Stimulated activated CD8-positive, alpha-beta memory T cell treated with anti-CD3 and anti-CD28 coated beads, Interleukin-2, amount 100 ng/mL, for 1 hour (primary cell): ENCODE measurements around the gene XCR1.
"Not testable (repeated sequence)": the region's sequence is repeated elsewhere in the genome, so short reads cannot be mapped to it uniquely, and the experiment has no call there.

Source experiments
- DNase-seq, 2 donors: peaks; one replicate each; pipeline ENCODE4 v3.0.0-alpha.2; 2020; ENCODE audit warnings: low read depth in 2 of 2

The XCR1 gene

GRCh38 chr3:46038916-46039315 is 11.6 kb upstream of the XCR1 start:
- DNase-seq: no peak

DNA sequence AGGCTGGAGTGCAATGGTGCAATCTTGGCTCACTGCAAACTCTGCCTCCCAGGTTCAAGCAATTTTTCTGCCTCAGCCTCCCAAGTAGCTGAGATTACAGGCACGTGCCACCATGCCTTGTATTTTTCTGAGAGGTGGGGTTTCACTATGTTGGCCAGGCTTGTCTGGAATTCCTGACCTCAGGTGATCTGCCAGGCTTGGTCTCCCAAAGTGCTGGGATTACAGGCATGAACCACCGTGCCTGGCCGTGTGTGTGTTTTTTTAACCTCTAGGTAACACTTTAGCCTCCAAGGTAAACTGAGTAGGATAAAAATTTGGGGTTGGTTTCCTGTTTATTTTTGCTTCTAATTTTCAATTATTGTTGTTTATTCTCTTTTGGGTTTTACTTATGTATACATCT is 10.8 kb upstream of the XCR1 start:
- DNase-seq: not testable (repeated sequence)

DNA sequence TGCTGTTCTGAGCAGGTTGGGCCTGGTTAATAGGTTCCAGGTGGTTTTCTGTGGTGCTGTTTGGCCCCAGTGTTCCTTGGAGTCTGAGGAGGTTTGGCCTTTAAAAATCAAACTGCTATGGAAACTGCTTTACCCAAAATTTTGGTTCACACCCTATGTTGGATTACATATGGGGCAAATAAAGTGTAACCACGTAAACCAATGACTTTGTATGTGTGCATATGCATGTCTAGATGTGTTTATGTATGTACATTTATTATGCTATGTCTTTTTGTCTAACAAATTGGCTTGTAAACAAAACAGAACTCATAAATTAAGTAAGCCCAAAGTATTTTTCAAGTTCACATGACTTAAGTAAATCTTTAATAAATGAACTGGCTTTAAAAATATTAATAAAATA is 8.9 kb upstream of the XCR1 start:
- DNase-seq: no peak

GRCh38 chr3:46031747-46032146 is 4.5 kb upstream of the XCR1 start:
- DNase-seq: no peak

DNA sequence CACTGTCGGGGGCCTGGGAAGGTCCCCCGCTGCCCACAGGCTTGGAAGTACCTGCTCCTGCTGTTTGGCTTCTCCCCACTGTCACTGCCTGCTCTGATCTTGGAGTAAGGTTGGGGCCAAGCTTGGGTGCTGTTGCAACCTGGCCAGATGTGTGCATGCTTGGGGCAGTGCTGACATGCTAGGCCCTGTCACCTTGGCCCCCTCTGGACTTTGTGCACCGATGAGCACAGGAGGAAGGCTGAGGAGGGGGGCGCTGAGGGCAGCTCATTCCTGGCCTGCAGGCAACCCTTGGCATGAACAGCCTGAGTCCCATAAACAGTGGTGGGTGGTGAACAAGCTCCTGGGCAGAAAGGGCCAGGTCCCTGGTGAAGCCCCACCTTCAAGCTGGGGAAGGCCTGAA is 4.0 kb upstream of the XCR1 start:
- DNase-seq: no peak

DNA sequence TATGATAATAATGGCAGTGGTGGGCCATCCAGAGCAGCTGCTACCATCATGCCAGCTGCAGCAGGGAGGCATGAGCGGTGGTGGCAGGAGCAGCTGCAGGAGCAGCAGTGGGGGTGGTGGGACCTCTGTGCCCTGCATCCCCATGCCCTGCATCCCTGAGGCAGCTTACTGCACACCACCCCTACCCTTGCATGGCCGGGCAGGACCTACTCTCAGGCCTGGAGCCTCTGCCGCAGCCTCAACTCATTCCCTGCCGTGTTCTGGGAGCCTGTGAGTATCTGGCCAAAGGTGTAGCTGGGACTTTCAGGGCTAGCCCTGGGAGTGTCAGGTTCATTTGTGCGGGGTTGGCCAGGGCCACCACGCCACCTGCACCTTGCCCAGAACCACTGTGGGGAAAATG is 3.3 kb upstream of the XCR1 start:
- no peak for DNase-seq

DNA sequence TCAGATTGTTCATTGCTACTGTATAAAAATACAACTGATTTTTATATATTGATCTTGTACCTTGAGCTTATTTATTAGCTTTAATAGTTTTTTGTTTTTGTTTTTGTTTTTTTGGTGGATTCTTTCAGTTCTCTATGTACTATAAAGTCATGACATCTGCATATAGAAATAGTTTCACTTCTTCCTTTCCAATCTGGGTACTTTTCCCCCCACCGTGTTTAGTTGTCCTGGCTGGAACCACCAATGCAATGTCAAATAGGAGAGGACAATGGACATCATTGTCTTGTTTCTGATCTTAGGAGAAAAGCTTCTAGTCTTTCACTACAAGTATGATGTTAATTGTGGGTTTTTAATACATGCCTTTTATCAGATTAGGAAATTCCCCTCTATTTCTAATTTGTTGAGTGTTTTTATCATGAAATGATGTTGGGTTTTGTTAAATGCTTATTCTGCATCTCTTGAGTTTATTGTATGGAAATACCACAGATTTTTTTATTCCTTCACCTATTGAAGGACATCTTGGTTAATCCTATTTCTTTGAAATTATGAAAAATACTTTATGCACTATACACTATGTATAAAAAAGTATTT is 2.8 kb upstream of the XCR1 start:
- DNase-seq: no peak

DNA sequence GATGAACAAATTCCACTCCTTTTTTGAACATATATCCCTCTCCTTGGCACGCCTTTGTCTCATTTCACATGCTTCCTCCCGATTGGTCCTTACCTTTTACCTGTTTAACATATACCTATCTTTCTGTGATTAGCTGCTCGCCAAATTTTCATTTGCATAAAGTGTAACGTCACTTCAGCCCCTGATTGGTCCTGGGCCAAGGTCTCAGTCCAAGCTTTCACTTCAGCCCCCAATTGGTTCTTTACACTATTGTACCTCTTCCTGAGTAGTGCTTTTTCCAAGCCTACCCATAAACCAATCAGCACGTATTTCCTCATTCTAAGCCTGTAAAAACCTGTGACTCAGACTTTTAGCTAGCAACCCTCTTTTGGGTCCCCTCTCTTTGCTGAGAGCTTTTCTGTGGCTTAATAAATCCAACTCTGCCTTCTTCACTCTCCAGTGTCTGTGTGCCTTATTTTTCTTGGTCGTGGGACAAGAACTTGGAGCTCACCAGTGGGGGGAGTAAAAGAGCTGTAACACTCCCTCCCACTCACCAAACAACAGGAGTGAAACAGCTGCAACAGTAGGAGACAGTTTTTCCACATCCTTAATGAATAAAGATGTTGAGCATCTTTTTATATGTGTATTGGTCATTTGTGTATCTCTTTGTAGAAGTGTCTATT is 584 bp upstream of the XCR1 start:
- no peak for DNase-seq

DNA sequence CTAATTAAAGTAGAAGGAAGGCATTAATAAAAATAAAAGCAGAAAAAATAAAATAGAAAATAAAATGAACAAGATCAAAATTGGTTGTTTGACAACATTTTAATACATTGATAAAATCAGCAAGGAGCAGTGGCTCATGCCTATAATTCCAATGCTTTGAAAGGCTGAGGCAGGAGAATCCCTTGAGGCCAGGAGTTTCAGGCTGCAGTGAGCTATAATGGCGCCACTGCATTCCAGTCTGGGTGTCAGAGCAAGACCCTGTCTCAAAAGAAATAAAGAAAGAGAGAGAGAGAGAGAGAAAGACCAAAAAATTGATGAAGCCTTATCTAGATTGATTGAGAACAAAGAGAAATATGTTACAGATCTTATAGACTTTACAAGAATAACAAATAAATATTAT is 2.1 kb downstream of the XCR1 start:
- no peak for DNase-seq

DNA sequence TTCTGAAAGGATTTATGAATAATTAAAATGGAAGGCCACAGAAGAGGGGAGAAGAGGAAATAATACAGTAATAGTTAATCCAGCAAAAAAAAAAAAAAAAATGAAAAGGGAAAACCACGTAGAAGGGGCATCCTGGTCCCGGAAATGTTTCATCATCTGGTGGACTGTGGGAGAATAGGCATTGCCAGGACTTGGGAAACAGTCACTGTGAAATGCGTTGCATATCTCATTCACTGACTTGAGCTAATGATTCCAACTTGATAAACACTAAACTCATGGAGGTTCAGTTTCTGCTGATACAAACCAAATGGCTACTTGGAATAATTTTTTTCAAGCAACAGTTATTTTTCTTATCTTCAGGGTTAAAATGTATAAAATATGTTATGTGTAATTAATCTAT is 3.2 kb downstream of the XCR1 start:
- no peak for DNase-seq

GRCh38 chr3:46022909-46023785 is 4.1 kb downstream of the XCR1 start:
- DNase-seq: no peak

DNA sequence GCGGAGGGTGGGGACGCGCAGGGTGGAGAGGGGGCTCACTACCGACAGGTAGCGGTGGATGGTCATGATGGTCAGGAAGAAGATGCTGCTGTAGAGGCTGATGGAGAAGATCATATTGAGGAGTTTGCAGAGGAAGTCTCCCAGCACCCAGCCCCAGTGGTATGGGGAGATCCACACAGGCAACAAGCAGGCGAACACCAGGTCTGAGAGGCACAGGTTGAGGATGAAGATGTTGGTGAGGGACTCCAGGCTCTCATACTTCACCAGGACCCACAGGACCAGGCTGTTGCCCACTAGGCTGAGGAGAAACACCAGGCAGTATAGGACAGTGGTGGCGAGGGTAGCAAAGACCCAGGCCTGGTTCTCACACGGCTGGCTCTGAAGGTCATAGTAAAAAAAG is 5.8 kb downstream of the XCR1 start:
- DNase-seq: no peak

DNA sequence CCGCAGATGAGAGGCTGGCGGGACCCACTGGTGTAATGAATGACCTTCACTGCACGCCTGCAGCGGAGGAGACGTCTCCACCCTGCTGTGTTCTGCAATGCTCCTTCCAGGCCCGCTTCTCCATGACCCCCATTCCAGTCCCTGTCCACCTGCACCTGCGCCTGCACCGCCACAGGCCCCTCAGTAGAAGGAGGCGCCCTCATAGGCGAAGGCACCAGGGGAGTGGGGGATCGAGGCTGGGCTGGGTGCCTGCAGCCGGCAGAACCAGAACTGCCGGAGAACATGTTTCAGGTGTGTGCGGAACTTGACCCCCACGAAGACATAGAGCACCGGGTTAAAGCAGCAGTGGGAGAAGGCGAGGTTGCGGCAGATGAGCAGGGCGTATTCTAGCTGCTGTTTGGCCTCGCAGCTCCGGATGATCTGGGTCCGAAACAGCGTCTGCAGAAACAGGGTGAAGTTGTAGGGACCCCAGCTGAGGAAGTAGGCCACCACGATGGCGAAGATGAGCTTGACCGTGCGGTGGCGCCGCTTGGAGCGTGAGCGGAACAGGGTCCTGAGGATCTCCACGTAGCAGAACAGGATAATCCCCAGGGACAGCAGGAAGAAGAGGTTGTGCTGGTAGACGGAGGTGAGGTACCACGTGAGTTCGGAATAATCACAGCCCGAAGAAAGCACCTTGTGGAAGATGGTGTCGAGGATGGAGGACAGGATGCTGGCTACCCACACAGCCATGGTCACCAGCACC is 6.3 kb downstream of the XCR1 start:
- no peak for DNase-seq

- no peak for DNase-seq
Measured at GRCh38 chr3:46019707-46020106, 7.6 kb downstream of the XCR1 start.

GRCh38 chr3:46017720-46018119 is 9.6 kb downstream of the XCR1 start:
- DNase-seq: no peak

- no peak for DNase-seq
Measured at GRCh38 chr3:46013316-46014094, 13.8 kb downstream of the XCR1 start.

DNA sequence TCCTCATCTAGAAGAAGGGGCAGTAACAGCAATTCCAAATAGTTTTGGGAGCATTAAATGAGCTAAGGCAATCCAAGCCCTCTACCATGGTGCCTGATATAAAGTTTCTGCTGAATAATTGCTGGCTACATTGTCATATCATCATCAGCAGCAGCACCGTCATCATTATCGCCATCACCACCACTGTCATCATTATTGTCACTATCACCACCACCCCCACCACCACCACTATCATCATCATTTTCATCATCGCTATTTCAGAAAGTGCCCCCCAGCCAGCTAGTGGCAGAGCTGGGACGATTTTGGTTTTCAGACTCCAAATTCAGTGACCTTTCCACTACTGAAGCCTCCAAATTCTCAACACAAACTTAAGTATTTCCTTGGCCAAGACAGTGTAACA is 15.0 kb downstream of the XCR1 start:
- DNase-seq: no peak

DNA sequence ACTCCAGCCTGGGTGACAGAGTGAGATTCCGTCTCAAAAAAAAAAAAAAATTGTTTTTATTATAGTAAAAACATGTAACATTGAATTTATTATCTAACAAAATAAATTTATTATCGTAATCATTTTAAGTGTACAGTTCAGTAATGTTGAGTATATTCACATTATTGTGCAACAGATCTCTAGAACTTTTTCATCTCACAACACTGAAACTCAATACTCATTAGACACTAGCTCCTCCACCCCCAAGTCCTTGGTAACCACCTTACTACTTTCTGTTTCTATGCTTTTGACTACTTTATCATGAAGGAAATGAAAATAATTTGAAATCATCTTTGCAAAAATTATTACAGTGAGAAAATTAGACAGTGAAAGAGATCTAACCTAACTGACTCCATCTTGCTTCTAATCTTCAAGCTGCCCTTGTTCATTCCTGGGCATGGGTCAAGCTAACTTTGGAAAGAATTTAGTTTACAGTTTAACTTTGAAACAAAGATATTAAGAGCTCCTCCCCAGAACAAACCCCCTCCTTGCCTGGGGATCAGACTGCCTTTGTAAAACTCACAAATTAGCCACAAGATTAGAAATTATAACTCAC is 16.7 kb downstream of the XCR1 start:
- DNase-seq: no peak

DNA sequence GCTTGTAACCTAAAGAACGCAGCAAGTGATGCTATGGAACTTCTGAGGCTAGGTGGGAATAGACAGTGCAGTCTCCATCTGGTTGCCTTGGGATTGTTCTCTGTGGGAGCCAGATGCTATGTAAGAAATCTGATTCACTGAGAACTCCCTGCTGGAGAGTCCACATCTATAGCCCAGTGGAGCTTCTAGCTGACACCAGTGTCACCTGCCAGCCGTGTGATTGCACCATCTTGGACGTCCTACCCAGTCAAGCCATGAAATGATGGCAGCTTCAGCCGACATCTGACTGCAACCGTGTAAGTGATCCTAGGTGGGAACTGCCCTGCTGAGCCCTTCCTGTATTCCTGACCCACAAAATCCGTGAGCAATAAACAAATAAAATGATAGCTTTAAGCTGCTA is 19.2 kb downstream of the XCR1 start:
- no peak for DNase-seq

GRCh38 chr3:46007280-46007679 is 20.0 kb downstream of the XCR1 start:
- DNase-seq: no peak
